ENCODE data around the gene MTX1. TPM values are rescaled to one million over a fixed set of nuclear protein-coding genes. Genes with fewer than 3 reads are reported as not detected.
A peak's percentile ranks its signal among the peaks of the same experiment; 100 is the strongest.
"Not testable (repeated sequence)": the region's sequence is repeated elsewhere in the genome, so short reads cannot be mapped to it uniquely, and the experiment has no call there.

Gene MTX1
- total RNA-seq, 3 donors from 2014 or later = 26.1 to 41.1 (median 35.6) TPM

DNA sequence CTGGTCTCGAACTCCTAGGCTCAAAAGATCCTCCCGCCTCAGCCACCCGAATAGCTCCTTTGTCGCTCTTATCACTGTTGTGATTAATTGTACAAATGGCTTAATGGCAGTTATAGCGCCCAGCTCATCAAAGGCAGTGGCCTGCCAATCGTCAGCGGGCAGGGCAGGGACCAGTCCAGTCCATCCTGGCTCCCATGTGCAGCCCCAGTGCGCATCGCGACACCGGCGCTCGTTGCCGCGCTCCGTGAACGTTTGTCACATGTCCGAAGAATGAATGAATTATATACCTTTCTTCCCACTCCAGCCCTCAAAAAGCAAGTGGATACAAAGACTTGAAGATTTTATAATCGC is 18.4 kb downstream of the MTX1 start:
- TF ChIP-seq, protein P1, sequence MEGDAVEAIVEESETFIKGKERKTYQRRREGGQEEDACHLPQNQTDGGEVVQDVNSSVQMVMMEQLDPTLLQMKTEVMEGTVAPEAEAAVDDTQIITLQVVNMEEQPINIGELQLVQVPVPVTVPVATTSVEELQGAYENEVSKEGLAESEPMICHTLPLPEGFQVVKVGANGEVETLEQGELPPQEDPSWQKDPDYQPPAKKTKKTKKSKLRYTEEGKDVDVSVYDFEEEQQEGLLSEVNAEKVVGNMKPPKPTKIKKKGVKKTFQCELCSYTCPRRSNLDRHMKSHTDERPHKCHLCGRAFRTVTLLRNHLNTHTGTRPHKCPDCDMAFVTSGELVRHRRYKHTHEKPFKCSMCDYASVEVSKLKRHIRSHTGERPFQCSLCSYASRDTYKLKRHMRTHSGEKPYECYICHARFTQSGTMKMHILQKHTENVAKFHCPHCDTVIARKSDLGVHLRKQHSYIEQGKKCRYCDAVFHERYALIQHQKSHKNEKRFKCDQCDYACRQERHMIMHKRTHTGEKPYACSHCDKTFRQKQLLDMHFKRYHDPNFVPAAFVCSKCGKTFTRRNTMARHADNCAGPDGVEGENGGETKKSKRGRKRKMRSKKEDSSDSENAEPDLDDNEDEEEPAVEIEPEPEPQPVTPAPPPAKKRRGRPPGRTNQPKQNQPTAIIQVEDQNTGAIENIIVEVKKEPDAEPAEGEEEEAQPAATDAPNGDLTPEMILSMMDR (IDR thresholded peaks at IDR 0.05) = no peak
- no peaks in the 10 kb centered on the region for H3K9me3 ChIP-seq
- intact Hi-C loops (cut with DNase I, micrococcal nuclease) = loop anchor here in 1 of 2 donors (10.0 kb wide), 1 partner anchor 52 kb away; the partner anchor contains the start of genes KRTCAP2 and TRIM46
- H3K4me3 ChIP-seq = peak overlapping the region; percentile 42
- peak; percentile 53 to 82 (median 76) for DNase-seq
- peak; percentile 61 for ATAC-seq
- peaks cover 16% of the 10 kb centered on the region for H3K4me1 ChIP-seq (ENCODE audit: low read depth)
- peaks cover 6% of the 10 kb centered on the region for H3K36me3 ChIP-seq (ENCODE audit: low read depth)

DNA sequence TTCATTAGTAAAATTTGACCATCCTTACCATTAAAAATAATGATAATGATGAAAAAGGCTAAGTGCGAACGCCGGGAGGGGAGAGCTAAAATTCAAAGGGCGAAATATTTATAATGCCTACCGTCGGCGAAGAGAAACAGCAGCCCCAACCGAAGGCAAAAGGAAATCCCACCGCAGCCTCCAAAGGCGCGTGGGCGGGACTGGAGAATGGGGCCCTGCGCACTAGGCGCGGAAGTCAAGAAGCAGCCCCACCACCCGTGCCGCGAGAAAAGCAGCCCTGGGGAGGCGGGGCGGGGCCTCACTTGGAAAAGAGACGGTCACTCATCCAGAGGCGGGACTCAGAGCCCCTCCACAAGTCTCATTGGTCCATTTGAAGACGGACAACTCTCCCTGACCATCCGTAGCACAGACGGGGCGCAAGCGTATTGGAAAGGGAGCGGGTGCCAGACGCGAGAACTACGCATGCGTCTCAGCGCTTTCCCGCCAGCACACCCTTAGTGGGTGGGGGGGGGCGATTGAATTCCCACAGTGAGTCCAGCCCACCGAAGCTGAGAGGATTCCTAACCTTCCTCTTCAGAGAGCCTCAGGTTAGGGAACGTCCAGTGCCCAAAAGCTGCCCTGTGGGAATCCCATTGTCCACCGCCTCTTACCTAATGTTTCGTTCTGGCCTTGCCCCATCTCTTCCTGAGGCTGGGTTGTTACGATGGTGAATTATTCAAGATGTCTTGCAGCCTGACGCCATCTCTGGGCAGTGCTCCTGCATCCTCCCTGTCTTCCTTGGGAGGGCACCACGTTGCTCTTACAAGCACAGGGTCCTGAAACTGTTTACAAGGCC is 19.0 kb downstream of the MTX1 start:
- H3K36me3 ChIP-seq (ENCODE audit: low read depth) = peaks cover 6% of the 10 kb centered on the region
- H3K4me3 ChIP-seq = peak overlapping the region; percentile 42
- peaks cover 16% of the 10 kb centered on the region for H3K4me1 ChIP-seq (ENCODE audit: low read depth)
- DNase-seq (peak; percentile 97 to 99 (median 99)), ATAC-seq (peak; percentile 98)
- H3K9me3 ChIP-seq = no peaks in the 10 kb centered on the region
- intact Hi-C loops (cut with DNase I, micrococcal nuclease) = loop anchor here in 1 of 2 donors (10.0 kb wide), 1 partner anchor 53 kb away; the partner anchor contains the start of genes KRTCAP2 and TRIM46
- TF ChIP-seq, protein P1 (IDR thresholded peaks at IDR 0.05) = no peak

DNA sequence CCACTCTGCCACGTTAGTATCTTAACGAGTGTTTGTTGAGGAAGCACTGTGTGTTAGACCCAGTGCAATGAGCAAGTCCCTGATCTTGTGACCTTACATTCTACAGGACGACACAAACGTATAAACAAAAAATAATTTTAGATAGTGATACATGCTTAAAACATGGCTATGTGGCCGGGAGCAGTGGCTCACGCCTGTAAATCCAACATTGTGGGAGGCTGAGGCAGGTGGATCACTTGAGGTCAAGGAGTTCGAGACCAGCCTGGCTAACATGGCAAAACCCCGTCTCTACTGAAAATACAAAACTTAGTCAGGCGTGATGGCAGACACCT is 19.6 kb downstream of the MTX1 start:
- Histone ChIP-seq H3K9me3 (no peaks in the 10 kb centered on the region), H3K4me1 (ENCODE audit: low read depth) (peaks cover 16% of the 10 kb centered on the region), H3K36me3 (ENCODE audit: low read depth) (peaks cover 6% of the 10 kb centered on the region), H3K4me3 (no peak overlapping the region)
- ATAC-seq (no peak), DNase-seq (no peak)
- intact Hi-C loops (cut with DNase I, micrococcal nuclease) = loop anchor here in 1 of 2 donors (10.0 kb wide), 1 partner anchor 53 kb away; the partner anchor contains the start of genes KRTCAP2 and TRIM46
- TF ChIP-seq, protein P1 (IDR thresholded peaks at IDR 0.05) = no peak

DNA sequence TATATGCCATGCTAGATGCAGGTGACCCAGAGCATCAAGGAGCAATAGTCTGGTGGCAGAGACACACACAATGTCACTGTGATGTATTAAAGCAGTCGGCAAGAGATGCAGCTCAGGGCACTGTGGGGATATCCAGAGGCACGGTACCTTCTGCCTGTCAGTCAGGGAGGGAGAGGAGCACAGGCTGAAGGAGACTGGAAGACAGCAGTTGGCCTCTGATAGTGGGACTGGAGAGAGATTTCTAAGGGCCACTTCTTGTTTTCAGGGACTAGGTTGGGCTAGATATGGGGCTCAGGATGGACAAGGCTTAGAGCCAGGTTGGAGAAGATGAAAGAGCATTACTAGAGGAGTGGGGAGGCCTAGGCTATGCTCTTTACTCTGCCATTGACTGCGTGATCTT is 22.8 kb downstream of the MTX1 start:
- H3K36me3 ChIP-seq (ENCODE audit: low read depth); intact Hi-C loops (cut with DNase I, micrococcal nuclease); DNase-seq; ATAC-seq; H3K4me3 ChIP-seq; H3K9me3 ChIP-seq: not testable (repeated sequence)
- H3K4me1 ChIP-seq (ENCODE audit: low read depth) = peaks cover 10% of the 10 kb centered on the region

DNA sequence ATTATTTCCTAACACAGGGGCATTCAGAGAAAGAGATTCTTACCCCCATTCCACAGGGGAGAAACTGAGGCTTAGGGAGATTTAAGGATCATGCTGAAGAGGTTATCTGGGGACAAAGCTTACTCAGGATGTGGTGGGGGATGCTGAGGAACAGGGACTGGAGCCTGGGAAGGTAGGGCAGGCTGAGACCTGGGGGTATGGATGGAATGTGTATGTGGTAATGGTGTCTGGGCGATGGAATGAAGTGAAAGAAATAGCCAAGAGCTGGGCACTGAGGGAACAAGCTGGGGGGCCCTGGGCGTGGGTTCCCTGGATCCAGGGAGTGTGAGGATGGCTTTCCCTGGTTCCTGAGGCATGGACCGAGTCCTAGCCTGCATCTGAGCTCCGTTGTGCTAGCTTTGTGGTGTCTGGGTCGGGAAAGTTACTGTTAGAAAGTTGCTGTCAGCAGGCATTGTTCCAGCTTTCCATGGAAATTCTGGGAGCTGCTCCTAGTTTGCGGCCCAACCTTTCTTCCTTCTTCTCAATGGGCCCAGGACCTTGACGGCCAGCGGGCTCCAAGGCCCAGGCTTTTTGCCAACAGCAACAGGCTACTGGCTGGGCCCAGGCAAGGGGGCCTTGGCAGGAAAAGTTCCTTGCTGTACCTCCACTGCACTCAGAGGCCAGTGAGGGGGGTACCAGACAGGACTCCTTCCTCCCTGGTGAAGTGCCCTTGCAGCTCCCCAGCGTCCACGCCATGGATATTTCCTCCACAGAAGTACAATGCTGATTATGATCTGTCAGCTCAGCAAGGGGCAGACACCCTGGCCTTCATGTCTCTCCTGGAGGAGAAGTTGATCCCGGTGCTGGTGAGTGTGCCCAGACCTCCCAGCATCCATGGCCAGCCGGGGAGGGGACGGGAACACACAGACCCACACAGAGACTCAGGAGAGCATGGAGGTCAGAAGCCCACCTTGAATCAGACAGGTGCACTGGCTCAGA is 23.8 kb downstream of the MTX1 start:
- H3K36me3 ChIP-seq (ENCODE audit: low read depth); H3K4me1 ChIP-seq (ENCODE audit: low read depth); intact Hi-C loops (cut with DNase I, micrococcal nuclease); H3K9me3 ChIP-seq; DNase-seq; ATAC-seq; H3K4me3 ChIP-seq: not testable (repeated sequence)

DNA sequence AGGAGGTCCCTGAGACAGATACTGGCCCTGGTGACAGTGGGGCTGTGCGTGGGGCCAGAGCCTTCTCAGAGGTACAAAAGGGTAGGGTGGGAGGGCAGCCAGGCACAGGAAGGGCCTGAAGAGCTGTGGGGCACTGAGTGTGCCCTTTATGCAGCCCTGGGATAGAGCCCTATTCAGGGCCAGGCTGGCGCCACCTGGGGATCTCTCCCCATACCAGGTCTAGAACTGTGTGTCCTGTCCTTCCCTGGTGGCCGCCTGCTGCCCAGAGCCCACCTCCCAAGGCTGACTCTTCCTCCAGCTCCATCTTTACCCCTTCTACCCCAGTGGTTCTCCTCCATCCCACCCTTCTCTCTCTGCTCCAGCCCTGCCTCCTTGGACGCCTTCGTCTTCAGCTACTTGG is 25.0 kb downstream of the MTX1 start:
- H3K4me1 ChIP-seq (ENCODE audit: low read depth); intact Hi-C loops (cut with DNase I, micrococcal nuclease); H3K4me3 ChIP-seq; H3K9me3 ChIP-seq; DNase-seq; H3K36me3 ChIP-seq (ENCODE audit: low read depth): not testable (repeated sequence)
- peak; percentile 12 for ATAC-seq

DNA sequence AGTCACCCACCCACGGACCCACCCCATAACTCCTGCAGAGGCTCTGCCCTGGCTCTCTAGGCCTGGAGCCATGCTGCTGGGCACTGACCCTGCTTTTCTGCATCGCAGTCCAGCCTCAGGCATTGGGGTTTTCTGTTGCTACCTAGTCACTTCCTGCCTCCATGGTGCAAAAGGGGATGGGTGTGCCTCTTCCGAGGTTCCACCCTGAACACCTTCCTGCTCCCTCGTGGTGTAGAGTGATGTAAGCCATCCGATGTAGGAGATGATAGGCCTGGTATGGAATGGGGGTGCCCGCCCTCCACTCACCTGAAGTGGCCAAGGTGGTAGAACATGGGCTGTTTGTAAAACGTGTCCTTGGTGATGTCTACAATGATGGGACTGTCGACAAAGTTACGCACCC is 26.9 kb downstream of the MTX1 start:
- H3K4me3 ChIP-seq; DNase-seq; H3K36me3 ChIP-seq (ENCODE audit: low read depth); H3K4me1 ChIP-seq (ENCODE audit: low read depth); H3K9me3 ChIP-seq; intact Hi-C loops (cut with DNase I, micrococcal nuclease); ATAC-seq: not testable (repeated sequence)

Data from mucosa of descending colon (tissue), 3 donors.